HG02623 (cell line): Measurements from ENCODE around the gene OGT.
"Not testable (repeated sequence)": the region's sequence is repeated elsewhere in the genome, so short reads cannot be mapped to it uniquely, and the experiment has no call there.

Source experiments
- ATAC-seq: cut with Tn5 transposase; IDR thresholded peaks from one replicate; pipeline ENCODE4 v1.9.1; 2021; ENCODE audit warnings: moderate library complexity; ENCODE audit not compliant: unreplicated experiment

Gene OGT

DNA sequence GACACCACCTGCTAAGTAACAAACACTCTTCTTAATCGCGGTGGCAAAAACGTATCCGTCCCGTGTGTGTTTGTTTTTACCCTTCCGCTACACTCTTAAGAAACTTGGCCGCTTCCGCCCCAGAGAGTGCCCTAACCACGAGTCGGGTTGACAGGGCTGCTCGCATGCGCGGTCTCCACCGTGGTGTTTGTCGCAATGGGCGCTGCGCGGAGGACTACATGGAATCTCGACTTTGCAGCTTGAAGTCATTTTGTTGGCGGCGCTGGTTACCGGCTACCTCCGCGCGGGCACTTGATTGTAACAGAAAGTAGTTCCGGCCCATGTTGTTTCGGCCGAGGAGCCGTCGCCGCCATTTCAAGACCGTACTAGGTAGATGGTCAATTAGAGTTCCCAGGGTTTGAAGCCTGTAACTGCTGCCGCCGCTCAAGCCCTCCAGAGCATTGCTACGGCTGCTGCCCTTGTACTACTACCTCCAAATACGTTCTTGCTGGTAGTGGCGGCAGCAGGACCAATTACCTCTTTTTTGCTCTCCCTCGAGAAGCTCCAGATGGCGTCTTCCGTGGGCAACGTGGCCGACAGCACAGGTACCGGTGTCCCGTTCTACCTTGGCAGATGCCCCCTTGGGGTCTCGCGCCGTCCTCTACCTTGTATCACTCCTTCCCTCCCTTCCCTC is at the start of gene OGT:
Gene OGT, plus strand, starts transcription at position 352 of the 673 bp plus-strand sequence. Its CDS starts 196 bp downstream, at position 548.
- ATAC-seq, result peak; percentile 75

DNA sequence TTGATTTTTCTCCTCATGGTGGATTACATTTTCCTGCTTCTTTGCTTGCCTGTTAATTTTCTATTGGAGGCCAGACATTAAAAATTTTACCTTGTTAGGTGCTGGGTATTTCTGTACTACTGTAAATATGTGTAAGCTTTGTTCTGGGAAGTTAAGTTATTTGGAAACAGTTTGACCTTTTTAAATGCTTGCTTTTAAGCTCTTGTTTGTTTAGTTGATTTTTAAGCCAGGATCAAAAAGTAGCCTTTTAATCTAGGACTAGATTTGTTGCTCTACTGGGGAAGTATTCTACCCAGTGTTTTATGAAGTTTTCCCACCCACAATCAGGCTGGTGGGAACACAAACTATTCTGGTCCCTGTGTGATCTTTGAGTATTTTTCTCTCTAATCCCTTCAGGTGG is 45.1 kb upstream of the OGT start:
- ATAC-seq, result no peak

DNA sequence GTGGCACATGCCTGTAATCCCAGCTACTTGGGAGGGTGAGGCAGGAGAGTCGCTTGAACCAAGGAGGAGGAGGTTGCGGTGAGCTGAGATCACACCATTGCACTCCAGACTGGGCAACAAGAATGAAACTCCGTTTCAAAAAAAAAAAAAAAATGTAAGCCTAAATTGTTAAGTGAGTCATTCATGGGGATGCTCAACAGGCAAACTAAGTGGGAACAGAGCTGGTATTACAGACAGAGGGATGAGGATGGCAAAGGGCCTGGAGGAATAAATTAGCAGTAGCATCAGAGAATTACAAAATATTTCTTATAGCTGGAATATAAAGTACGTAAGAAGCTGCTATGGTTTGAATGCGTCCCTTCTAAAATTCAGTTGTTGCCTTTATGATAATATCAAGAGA is 43.4 kb upstream of the OGT start:
- ATAC-seq, result no peak

DNA sequence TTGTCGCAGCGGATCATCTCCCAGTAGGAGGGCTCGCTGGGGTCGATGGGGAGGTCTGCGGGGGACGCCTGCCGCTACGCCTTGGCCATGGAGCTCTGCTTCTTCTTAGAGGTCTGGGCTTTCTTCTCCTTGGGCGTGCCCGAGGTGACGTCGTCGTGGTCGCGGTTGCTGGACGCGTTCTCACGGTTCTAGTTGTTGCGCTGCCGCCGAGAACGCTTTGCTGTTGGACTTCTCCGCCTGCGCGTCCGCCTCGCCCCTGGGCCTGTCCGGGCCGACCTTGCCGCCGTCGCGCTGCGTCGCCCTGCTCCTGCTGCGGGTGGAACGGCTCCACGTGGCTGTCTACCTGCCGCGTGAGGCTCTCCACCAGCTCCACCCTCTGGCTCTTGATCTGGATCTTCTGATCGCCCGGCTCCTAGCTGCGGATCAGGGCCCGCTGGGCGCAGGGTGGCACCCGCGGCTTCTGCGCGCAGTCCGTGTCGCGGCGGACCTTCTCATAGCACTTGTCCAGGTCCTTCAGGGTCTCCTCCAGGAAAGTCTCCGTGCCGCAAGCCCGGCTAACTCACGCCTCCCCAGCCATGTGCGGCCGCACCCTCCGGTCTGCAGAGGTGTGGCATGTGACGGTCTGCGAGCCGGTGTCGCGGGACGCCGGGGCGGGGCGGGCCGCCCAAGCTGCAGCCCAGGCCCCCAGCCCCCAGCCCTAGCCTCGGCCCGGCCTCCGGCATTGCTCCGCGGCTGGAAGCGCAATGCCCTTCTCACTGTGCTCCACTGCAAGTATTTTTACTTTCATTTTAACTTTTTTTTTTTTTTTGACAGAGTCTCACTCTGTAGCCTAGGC is 40.5 kb upstream of the OGT start:
- no peak for ATAC-seq

DNA sequence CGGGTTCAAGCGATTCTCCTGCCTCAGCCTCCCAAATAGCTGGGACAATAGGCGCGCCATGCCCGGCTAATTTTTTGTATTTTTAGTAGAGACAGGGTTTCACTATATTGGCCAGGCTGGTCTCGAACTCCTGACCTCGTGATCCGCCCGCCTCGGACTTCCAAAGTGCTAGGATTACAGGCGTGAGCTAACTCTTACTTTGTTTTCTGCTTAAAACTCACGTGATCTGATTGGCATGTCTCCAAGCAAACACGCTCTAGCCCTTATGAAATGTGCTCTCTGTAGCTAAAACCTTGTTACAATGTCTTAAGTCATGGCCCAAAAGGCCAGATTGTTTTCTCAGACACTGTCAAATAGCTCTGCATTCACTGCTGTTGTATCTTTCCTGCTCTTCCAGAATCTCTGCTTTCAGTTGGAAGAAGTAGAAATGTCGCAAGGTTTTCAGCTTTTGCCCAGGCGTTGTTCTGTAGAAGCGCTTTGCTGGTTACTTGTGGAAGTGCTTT is 39.7 kb upstream of the OGT start:
- no peak for ATAC-seq

DNA sequence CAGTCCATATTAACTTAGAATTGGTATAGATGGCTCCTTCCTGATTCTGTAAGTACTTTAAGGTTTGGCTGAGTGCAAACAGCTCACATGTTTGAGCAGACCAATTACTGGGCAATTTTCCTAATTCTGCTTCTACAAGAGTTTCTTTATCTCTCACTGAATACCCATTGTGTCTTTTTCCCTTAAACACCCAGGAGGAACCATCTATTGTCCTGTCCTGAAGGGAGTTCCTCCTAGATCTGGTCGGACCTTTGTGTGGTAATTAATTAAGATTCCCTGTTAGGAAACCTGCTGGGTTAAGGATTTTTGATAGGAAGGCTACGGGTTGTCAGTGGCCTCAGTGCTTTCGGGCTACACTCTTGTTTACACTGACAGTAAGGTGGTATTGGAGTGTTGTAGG is 36.9 kb upstream of the OGT start:
- ATAC-seq, result not testable (repeated sequence)

DNA sequence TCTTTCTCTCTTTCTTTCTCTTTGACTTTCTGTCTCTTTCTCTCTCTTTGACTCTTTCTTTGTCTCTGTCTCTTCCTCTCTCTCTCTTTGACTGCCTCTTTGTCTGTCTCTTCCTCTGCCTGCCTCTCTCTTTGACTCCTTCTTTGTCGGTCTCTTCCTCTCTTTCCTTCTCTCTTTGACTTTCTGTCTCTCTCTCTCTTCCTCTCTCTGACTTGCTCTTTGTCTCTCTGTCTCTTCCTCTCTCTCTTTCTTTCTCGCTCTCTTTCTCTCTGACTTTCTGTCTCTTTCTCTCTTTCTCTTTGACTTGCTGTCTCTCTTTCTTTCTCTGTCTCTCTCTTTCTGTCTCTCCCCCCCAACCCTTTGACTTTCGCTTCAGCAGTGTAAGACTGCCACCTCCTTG is 36.4 kb upstream of the OGT start:
- ATAC-seq, result no peak

DNA sequence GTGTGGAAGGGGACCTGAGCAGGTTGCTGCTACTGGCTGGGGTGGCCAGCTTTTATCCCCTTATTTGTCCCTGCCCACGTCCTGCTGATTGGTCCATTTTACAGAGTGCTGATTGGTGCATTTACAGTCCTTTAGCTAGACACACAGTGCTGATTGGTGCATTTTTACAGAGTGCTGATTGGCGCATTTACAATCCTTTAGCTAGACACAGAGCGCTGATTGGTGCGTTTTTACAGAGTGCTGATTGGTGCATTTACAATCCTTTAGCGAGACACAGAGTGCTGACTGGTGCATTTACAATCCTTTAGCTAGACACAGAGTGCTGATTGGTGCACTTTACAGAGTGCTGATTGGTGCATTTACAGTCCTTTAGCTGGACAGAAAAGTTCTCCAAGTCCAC is 30.8 kb upstream of the OGT start:
- ATAC-seq, result not testable (repeated sequence)

DNA sequence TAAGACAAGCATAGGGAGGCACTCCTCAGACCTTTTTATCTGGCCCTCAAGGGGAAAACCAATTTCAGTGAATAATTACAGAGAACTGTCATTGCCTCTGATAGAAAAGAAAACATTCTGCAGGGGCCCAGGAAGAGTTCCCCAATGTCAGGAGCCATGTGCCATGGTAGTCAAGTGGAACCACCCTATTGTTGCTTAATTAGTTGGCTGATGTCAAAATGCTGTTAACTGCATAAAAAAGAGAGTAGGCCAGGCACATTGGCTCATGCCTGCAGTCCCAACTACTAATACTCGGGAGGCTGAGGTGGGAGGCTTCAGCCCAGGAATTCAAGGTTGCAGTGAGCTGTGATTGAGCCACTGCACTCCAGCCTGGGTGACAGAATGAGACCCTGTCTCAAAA is 28.6 kb upstream of the OGT start:
- ATAC-seq, result no peak

DNA sequence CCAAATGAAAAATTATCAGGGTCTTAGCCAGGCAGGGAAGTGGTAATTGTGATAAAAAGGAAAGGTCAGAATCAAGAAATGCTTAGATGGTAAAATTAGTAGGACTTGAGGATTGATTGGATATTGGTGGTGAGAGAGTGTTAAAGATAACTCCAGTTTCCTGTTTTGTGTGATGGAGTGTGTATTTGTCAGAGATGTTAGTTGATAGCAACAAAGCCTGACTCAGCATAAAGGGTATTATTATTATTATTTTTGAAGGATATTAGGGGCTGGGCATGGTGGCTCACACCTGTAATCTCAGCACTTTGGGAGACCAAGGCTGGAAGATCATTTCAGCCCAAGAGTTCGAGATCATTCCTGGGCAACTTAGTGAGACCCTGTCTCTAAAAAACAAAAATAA is 23.6 kb upstream of the OGT start:
- no peak for ATAC-seq

DNA sequence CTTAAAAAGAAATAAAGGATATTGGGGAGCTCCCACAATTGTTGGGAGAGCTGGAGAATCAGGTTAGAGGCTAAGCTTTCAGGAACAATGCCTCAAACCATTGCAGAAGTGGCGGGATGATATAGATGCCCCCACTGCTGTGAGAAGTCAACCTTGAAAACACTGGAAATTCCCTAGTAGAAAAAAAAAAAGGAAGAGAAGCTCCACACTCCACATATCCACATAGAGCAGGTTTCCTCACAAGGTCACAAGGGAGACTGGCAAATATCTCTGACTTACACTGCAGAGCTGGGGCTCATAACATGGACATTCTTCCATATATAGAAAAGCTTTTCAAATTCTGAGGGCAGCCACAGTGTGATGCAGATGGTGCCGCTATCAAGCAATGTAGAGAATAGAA is 22.7 kb upstream of the OGT start:
- ATAC-seq, result no peak

DNA sequence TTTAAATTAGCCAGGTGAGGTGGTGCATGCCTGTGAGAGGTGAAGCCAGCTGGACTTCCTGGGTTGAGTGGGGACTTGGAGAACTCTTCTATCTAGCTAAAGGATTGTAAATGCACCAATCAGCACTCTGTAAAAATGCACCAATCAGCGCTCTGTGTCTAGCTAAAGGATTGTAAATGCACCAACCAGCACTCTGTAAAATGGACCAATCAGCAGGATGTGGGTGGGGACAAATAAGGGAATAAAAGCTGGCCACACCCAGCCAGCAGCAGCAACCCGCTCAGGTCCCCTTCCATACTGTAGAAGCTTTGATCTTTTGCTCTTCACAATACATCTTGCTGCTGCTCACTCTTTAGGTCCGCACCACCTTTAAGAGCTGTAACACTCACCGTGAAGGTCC is 19.2 kb upstream of the OGT start:
- not testable (repeated sequence) for ATAC-seq

DNA sequence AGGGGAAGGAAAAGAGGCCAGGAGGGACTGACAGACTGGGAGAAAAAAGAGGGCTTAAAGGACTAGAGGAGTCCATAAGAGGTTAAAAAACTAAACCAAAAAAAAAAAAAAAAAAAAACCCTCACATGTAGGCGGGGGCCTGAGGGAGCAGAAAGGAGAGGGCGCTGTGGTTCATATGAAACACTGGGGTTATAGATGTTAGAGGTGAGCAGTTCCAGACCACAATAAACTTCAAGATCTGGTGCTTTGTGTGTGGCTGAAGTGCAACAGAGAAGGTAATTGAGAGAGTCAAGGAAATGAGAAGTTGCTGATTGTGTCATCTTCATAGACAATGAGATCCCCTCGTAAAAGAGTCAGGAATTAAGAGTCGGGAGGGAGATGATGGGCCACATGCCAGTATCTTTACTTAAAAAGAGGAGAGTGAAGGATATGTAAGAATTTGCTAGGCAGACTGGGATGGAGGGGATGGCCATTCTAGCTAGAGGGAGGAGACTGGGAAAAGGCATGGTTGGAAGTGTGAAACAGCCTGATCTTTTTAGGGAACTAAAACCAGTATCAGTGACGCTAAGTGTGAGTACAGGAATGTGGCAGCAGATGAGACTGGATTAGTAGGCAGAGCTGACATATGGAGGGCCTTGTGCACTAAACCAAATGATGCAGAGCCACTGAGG is 18.4 kb upstream of the OGT start:
- ATAC-seq, result no peak

DNA sequence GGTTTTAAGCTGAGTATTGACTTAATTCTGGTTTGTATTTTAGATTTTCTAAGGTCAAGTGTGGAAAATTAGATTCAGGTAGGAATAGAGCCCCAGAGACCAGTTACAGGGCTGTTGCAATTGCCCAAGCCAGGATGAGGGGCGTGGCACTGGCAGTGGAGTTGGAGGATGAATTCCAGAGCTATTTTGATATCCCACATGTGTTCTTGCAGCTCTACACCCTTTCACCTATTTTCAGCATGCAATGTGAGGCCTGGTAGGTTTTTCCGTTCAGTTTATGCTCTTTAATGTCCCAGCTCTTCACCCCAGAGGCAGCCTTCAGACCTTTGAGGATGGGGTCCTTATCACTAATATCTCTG is 17.9 kb upstream of the OGT start:
- ATAC-seq, result no peak

DNA sequence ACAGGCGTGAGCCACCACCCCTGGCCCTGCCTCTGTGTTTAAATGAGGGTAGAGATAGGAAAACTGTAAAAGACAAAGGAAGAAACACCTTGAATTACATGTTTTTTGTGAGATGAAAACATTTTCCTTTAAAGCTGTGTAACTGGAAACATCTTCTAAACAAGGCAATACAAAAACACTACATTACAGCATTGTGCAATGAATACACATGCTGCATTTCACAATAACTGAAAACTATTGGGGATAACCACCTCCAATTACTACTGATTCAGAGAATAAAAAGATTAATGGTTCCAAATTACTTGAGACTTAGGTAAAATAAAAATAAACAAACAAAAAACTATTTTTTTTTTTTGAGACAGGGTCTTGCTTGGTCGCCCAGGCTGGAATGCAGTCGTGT is 7.6 kb upstream of the OGT start:
- ATAC-seq, result no peak

DNA sequence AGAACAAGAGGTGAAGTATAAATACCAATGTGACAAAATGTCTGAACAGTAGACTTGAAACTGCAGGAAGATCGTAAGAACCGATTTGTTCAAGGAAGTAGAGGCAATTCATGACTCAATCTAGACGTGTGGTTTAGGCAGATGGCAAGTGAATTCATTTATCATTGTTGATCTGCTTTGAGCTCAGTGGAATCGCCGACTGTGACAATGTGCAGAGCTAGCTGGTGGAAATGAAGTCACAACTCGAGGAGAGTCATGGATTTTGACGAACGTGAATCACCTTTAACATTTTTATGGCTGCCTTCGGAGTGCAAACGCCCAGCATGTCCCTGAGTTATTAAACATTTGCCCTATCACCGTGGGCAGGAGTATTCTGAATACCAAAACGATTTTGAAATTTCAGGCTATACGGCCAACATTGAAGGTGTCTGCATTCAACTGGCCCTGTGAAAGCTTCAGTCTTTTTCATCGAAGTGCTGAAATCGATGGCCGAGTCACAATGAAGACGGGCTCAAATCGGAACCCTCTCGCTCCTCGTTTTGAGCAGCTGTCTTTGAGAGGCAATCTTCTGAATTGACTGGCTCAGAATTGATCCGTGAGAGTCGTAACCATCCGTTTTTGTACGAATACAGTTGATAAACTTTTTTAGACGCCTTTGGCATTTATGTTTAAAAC is 689 bp upstream of the OGT start:
- peak; percentile 4 for ATAC-seq

DNA sequence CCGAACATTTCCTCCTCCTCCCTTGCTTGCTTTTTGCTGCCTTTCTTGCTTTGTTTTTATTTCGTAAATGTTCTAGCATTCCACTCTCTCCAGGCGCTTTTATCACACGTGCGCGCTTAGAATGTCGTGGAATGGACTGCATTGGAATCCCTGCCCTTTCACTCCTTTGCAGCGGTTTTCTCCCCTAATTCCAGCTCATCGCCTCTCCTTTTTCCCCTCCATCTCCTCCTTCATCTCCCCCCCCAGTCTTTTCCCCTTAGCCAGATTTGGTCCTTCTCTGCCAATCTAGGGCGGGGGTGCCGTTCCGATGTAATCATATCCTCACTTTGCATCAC is 579 bp downstream of the OGT start:
- no peak for ATAC-seq

DNA sequence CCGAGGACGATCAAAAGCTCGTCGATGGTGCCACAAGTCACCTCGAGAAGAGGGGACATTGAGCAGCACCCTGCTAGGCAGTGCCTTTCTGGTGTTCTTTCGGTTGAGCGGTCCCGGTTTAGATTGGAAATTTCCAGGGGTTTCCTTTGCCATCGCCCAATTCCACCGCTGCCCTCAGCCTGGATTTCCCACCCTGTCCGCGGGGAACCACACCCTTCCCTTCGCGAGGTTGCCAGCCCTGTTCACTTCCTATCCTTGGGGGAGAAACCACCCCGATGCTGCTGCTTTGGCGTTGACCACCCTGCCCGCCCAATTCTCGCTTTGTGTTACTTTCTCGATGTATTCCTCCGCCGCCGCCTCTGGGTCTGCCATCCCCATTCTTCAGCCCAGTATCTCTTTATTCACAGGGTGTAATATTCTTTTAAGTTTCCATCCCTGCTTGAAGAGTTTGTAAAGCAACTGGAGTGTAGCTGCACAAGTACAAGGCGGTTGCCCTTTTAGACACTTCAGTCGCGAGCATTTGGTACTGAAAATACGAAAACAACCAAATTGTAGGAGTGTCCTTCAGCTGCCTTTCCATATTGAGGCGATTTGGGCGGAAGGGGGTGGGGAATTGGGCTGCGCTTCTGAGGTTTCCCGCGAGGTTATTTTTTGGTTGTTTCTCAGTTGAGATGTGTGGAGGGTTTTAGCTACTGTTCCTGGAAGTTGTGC is 1.1 kb downstream of the OGT start:
- no peak for ATAC-seq

DNA sequence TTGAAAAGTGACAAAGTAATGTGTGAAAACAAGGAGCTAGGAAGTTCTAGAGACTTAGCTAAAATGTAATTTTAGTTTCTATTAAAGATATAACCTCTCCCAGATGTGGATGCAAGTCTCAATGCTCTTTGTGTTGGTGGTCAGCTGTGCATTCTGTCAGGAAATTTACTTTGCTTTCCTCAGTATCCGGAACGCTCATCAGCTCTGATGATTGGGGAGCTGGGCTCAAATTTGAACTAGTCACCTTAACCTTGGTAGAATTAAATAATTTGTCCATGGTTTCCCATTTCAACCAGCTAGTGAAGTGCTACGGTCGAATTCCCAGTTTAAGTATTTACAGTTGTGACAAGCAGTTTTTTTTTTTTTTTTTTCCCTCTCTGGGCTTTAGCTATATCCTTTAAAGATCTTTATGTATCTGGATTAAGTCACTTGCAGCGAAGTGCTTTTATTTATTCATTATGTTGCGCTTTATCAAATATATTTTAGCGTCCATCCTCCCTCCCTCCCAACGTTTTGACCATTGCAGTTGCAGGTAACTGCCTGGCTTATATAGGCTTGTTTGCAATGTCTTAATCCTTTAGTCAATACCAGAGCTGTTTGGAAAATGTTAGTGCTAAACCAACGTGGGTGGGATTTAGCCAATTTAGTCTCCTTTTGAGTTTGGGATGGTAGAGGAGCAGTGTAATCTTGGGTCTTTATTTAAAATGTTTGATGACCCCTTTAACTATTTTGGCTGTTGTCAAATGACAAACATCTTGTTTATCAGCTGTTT is 2.1 kb downstream of the OGT start:
- ATAC-seq, result no peak

DNA sequence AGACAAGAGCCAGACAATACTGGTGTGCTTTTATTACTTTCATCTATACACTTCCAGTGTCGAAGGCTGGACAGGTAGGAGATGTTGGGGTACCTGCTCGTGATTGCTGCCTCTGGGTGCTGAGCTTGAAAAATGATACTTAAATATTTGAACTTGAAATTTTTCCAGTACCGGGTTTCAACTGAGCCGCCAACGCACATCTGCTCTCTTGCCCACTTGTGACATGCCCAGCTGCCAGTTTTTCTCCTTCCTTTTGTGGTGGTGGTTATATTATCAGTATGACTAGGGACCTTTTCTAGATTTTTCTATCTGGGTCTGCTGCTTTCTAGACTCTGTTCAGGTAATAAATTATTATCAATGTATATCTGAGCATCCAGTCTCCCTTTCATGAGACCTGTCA is 3.4 kb downstream of the OGT start:
- no peak for ATAC-seq
